ENCODE results near the gene ZNF341.

Gene ZNF341

DNA sequence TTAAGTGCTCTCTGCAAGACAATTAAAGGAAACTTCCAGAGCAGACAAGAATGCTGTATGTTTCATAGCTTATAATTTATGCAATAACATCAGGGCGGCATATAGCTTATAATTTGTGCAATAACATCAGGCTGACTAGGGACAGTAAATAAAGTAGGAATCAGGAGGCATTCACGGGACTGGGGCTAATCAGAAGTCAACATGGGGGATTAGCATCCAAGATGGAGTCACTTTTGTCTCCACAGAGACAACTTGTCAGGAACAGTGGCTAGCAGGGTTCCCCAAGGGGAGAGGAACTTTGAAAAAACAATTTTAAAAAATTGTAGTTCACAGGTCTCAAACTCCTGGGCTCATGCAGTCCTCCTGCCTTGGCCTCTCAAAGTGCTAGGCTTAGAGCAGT is 3.3 kb upstream of the ZNF341 start:
- H3F3A ChIP-seq (ENCODE audit: insufficient read depth, low read length): peaks cover 9% of the 10 kb centered on the region
- no peaks in the 10 kb centered on the region for H3K27me3 ChIP-seq (replicated peaks; ENCODE audit: insufficient read depth, low read length)
- no peak overlapping the region for H3K4me3 ChIP-seq (ENCODE audit: low read length)
- no peaks in the 10 kb centered on the region for H3K79me2 ChIP-seq (ENCODE audit: low read length)
- no peak overlapping the region for H3K9ac ChIP-seq (ENCODE audit: low read length)
- no peak for DNase-seq
- H3K36me3 ChIP-seq (replicated peaks; ENCODE audit: insufficient read depth, low read length): no peaks in the 10 kb centered on the region
- H3K27ac ChIP-seq (ENCODE audit: low read length): no peak overlapping the region
- no peak overlapping the region for H3K4me2 ChIP-seq (ENCODE audit: low read depth, low read length)
- TF ChIP-seq EZH2 (optimal IDR thresholded peaks at IDR 0.05; ENCODE audit: low read depth, low read length) (no peak), CTCF (IDR thresholded peaks at IDR 0.05; ENCODE audit: low read length) (no peak), EZH2phosphoT487 (IDR thresholded peaks at IDR 0.05; ENCODE audit: low read length) (no peak)
- no peaks in the 10 kb centered on the region for H3K9me2 ChIP-seq (replicated peaks; ENCODE audit: insufficient read depth, low read length)
- H3K9me3 ChIP-seq (replicated peaks; ENCODE audit: insufficient read depth, low read length): no peaks in the 10 kb centered on the region
- H2AFZ ChIP-seq (ENCODE audit: low read length): no peak overlapping the region
- H3K4me1 ChIP-seq (ENCODE audit: low read length): peaks cover 1% of the 10 kb centered on the region; the same call in 1 of the 2 replicates
- H4K20me1 ChIP-seq (ENCODE audit: insufficient read depth, low read length): no peaks in the 10 kb centered on the region

- H3K4me3 ChIP-seq (ENCODE audit: low read length): no peak overlapping the region
- no peak overlapping the region for H3K4me2 ChIP-seq (ENCODE audit: low read depth, low read length)
- H3K4me1 ChIP-seq (ENCODE audit: low read length): peaks cover 4% of the 10 kb centered on the region; the same call in 1 of the 2 replicates
Observed at GRCh38 chr20:33729101-33729500, 2.7 kb upstream of the ZNF341 start.

DNA sequence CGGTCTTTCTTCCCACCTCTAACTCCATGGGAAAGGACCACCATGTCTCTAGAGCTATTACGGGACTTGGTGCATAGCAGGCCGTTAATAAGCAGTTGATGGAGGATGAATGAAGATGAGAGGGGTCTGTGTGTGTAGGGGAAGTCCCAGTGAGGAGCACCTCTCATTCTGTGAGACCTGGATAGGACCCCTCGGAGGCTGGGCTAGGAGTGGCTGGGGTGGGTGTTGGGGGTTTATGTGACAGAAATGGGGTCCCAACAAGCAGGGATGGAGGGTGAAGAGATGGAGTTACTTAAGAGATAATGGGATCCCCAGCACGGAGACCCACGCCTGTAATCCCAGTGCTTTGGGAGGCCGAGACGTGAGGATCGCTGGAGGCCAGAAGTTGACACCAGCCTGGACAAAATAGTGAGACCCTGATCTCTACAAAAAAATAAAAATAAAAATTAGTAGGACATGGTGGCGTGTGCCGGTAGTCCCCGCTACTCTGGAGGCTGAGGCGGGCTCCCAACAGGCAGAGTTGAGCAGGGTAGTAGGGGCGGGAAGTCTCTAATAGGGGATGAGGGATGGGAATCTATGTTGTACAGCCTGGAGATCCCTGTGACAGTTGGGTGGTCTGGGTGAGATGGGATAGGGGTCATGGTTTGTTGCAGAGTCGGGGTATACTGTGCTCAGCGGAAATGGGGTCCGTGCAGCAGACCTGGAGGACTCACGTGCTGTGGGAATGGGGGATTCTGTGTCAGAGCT is 677 bp upstream of the ZNF341 start:
- Histone ChIP-seq H3K9ac (ENCODE audit: low read length) (peak overlapping the region; percentile 69), H3K9me3 (replicated peaks; ENCODE audit: insufficient read depth, low read length) (no peaks in the 10 kb centered on the region), H3K36me3 (replicated peaks; ENCODE audit: insufficient read depth, low read length) (no peaks in the 10 kb centered on the region), H3K79me2 (ENCODE audit: low read length) (no peaks in the 10 kb centered on the region), H3F3A (ENCODE audit: insufficient read depth, low read length) (peaks cover 18% of the 10 kb centered on the region), H3K4me3 (ENCODE audit: low read length) (peak overlapping the region; percentile 67), H3K4me2 (ENCODE audit: low read depth, low read length) (peak overlapping the region; percentile 78), H3K27me3 (replicated peaks; ENCODE audit: insufficient read depth, low read length) (no peaks in the 10 kb centered on the region), H4K20me1 (ENCODE audit: insufficient read depth, low read length) (no peaks in the 10 kb centered on the region), H3K9me2 (replicated peaks; ENCODE audit: insufficient read depth, low read length) (no peaks in the 10 kb centered on the region), H2AFZ (ENCODE audit: low read length) (peak overlapping the region; percentile 86), H3K27ac (ENCODE audit: low read length) (peak overlapping the region; percentile 82), H3K4me1 (ENCODE audit: low read length) (peaks cover 4% of the 10 kb centered on the region; the same call in 1 of the 2 replicates)
- no peak for DNase-seq
- TF ChIP-seq EZH2 (optimal IDR thresholded peaks at IDR 0.05; ENCODE audit: low read depth, low read length) (no peak), EZH2phosphoT487 (IDR thresholded peaks at IDR 0.05; ENCODE audit: low read length) (no peak), CTCF (IDR thresholded peaks at IDR 0.05; ENCODE audit: low read length) (no peak)

More at GRCh38 chr20:33729101-33729500, 2.7 kb upstream of the ZNF341 start:
- DNase-seq: no peak
- peaks cover 15% of the 10 kb centered on the region for H3F3A ChIP-seq (ENCODE audit: insufficient read depth, low read length)
- no peaks in the 10 kb centered on the region for H3K27me3 ChIP-seq (replicated peaks; ENCODE audit: insufficient read depth, low read length)
- H2AFZ ChIP-seq (ENCODE audit: low read length): no peak overlapping the region
- no peak overlapping the region for H3K9ac ChIP-seq (ENCODE audit: low read length)
- H3K27ac ChIP-seq (ENCODE audit: low read length): no peak overlapping the region
- TF ChIP-seq EZH2phosphoT487 (IDR thresholded peaks at IDR 0.05; ENCODE audit: low read length): no peak
- TF ChIP-seq EZH2 (optimal IDR thresholded peaks at IDR 0.05; ENCODE audit: low read depth, low read length): no peak
- TF ChIP-seq CTCF (IDR thresholded peaks at IDR 0.05; ENCODE audit: low read length): no peak
- H3K9me2 ChIP-seq (replicated peaks; ENCODE audit: insufficient read depth, low read length): no peaks in the 10 kb centered on the region
- H3K79me2 ChIP-seq (ENCODE audit: low read length): no peaks in the 10 kb centered on the region
- no peaks in the 10 kb centered on the region for H3K9me3 ChIP-seq (replicated peaks; ENCODE audit: insufficient read depth, low read length)
- H3K36me3 ChIP-seq (replicated peaks; ENCODE audit: insufficient read depth, low read length): no peaks in the 10 kb centered on the region
- H4K20me1 ChIP-seq (ENCODE audit: insufficient read depth, low read length): no peaks in the 10 kb centered on the region

Measured in MM.1S (cell line).